ENCODE results near the gene HMOX2.

DNA sequence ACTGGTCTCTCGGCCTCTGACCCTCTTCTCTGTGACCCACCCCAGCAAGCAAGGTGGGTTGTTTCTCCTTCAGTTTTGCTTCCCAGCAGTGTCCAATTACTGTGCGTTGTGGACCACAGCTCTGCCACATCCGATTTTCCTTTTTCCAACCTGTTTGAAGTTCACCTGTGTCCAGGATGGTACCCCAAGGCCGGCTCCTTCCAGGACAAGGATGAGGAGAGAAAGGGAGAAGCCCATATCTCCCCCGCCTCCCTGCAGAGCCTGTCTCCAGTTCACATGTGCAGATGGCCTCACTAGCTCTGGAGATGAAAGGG, 15.3 kb upstream of the HMOX2 start:
- TF ChIP-seq, protein P1, sequence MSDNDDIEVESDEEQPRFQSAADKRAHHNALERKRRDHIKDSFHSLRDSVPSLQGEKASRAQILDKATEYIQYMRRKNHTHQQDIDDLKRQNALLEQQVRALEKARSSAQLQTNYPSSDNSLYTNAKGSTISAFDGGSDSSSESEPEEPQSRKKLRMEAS (IDR thresholded peaks at IDR 0.05; ENCODE audit: insufficient read depth, insufficient read length): no peak
- TF ChIP-seq, protein P2, sequence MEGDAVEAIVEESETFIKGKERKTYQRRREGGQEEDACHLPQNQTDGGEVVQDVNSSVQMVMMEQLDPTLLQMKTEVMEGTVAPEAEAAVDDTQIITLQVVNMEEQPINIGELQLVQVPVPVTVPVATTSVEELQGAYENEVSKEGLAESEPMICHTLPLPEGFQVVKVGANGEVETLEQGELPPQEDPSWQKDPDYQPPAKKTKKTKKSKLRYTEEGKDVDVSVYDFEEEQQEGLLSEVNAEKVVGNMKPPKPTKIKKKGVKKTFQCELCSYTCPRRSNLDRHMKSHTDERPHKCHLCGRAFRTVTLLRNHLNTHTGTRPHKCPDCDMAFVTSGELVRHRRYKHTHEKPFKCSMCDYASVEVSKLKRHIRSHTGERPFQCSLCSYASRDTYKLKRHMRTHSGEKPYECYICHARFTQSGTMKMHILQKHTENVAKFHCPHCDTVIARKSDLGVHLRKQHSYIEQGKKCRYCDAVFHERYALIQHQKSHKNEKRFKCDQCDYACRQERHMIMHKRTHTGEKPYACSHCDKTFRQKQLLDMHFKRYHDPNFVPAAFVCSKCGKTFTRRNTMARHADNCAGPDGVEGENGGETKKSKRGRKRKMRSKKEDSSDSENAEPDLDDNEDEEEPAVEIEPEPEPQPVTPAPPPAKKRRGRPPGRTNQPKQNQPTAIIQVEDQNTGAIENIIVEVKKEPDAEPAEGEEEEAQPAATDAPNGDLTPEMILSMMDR (IDR thresholded peaks at IDR 0.05; ENCODE audit: extremely low read depth in 1 of 2, insufficient read depth in 1 of 2, low read depth in 1 of 2, low read length in 2 of 2): no peak
- no peak for TF ChIP-seq EZH2 (IDR thresholded peaks at IDR 0.05; ENCODE audit: borderline replicate concordance, low read depth, low read length, severe bottlenecking)

All from endothelial cell of umbilical vein (primary cell).